K562 (cell line): ENCODE data around the gene FAM110D. TPM values are rescaled to one million over a fixed set of nuclear protein-coding genes. Genes with fewer than 3 reads are reported as not detected.
A peak's percentile ranks its signal among the peaks of the same experiment; 100 is the strongest.

Source experiments
- ATAC-seq: fragments of 200-7000 bp; cut with Tn5 transposase; 3 replicates; pipeline ENCODE4 v1.9.1; 2020; ENCODE audit warnings: moderate library complexity
- BruUV-seq: library from RNA; stranded (reverse); fragments of 400-500 nt; replicated peaks from 2 replicates; lab custom pipeline; 2021; lab: Mats Ljungman, UMichigan
- CTCF ChIA-PET: fragments of 300-600 bp; formaldehyde crosslinking; extraction: SDS; loops from one replicate; lab custom pipeline; 2021; ENCODE audit warnings: low intra/inter-chr PET ratio; lab: Yijun Ruan, JAX
- POLR2A ChIA-PET: fragments of 300-600, 350-650 bp; sonication (Branson Sonifier 250); formaldehyde crosslinking; extraction: SDS; loops from one replicate; lab custom pipeline; 2021; ENCODE audit warnings: antibody characterized with exemption, inconsistent platforms; lab: Yijun Ruan, JAX
- DNase-seq, 4 experiments: peaks; one replicate each; pipeline versions ENCODE4 v3.0.0 to v3.0.0-alpha.2; 2011 to 2018; ENCODE audit warnings: low spot score in 3 of 4, mixed read lengths in 3 of 4; ENCODE audit errors: extremely low read depth in 1 of 4
- FAIRE-seq: peaks from 2 replicates; lab custom pipeline; 2011; peaks lifted over from hg19 to GRCh38; lab: Jason Lieb, UNC
- H2AFZ ChIP-seq: 2 replicates; pipeline ENCODE4 v1.6.0; 2011; ENCODE audit warnings: low read depth, low read length, control low read depth, inconsistent platforms
- H3K27ac ChIP-seq: fragments of 200-600 bp; 3 replicates; pipeline ENCODE4 v1.8.0; 2011; ENCODE audit warnings: low read depth, mild to moderate bottlenecking, control low read depth, inconsistent platforms, low read length, moderate library complexity, mixed read lengths; ENCODE audit errors: extremely low read depth
- H3K27me3 ChIP-seq, 2 experiments: fragments of 300-600 bp in 1 of 2; 2 replicates in 1 of 2; 3 replicates in 1 of 2; pipeline versions ENCODE4 v1.6.0 to v1.8.0; 2011; ENCODE audit warnings: inconsistent platforms in 2 of 2, low read length in 2 of 2, mild to moderate bottlenecking in 1 of 2, mixed read lengths in 1 of 2, moderate library complexity in 1 of 2; ENCODE audit not compliant: control insufficient read depth in 2 of 2, insufficient read depth in 2 of 2
- H3K36me3 ChIP-seq: fragments of 300-600 bp; 3 replicates; pipeline ENCODE4 v1.8.0; 2011; ENCODE audit warnings: mild to moderate bottlenecking, low read length, inconsistent platforms; ENCODE audit not compliant: control insufficient read depth, insufficient read depth
- H3K4me1 ChIP-seq, 2 experiments: fragments of 200-600 bp in 1 of 2; replicated peaks in 1 of 2; 2 replicates in 1 of 2; 3 replicates in 1 of 2; pipeline versions ENCODE4 v1.5.1 to v1.8.0; 2011; ENCODE audit warnings: inconsistent platforms in 2 of 2, low read length in 2 of 2, mild to moderate bottlenecking in 1 of 2, mixed read lengths in 1 of 2, moderate library complexity in 1 of 2; ENCODE audit not compliant: control insufficient read depth in 2 of 2, insufficient read depth in 2 of 2
- H3K4me2 ChIP-seq: 2 replicates; pipeline ENCODE4 v1.6.1; 2011; ENCODE audit warnings: low read length, control low read depth, inconsistent platforms, mixed read lengths; ENCODE audit not compliant: insufficient read depth
- H3K4me3 ChIP-seq: fragments of 200-600 bp; sonication (generic), shearing (Covaris generic); 2 replicates; pipeline ENCODE4 v1.5.1; 2016; ENCODE audit warnings: control low read depth, inconsistent platforms
- H3K79me2 ChIP-seq: fragments of 200-600 bp; 3 replicates; pipeline ENCODE4 v1.8.0; 2011; ENCODE audit warnings: low read length, inconsistent platforms; ENCODE audit not compliant: control insufficient read depth, insufficient read depth
- H3K9ac ChIP-seq, 2 experiments: 2 replicates each; pipeline versions ENCODE4 v1.6.0 to v1.6.1; 2011; ENCODE audit warnings: low read depth in 2 of 2, low read length in 2 of 2, control low read depth in 1 of 2, inconsistent platforms in 1 of 2, mild to moderate bottlenecking in 1 of 2, mixed read lengths in 1 of 2; ENCODE audit not compliant: insufficient read depth in 1 of 2
- H3K9me1 ChIP-seq: one replicate; pipeline ENCODE4 v1.6.0; 2011; ENCODE audit warnings: inconsistent platforms, mild to moderate bottlenecking, low read length, moderate library complexity; ENCODE audit not compliant: control insufficient read depth, insufficient read depth
- H3K9me3 ChIP-seq: replicated peaks from 2 replicates; pipeline ENCODE4 v1.5.1; 2011; ENCODE audit warnings: low read depth, low read length, inconsistent platforms; ENCODE audit not compliant: control insufficient read depth, insufficient read depth
- H4K20me1 ChIP-seq: replicated peaks from 2 replicates; pipeline ENCODE4 v1.6.1; 2011; ENCODE audit warnings: low read length, inconsistent platforms, mixed read lengths; ENCODE audit not compliant: control insufficient read depth, insufficient read depth
- ASH1L ChIP-seq: fragments of 450-650 bp; IDR thresholded peaks from 2 replicates; pipeline ENCODE4 v1.6.1; 2018; ENCODE audit warnings: borderline replicate concordance, mild to moderate bottlenecking, low read depth; ENCODE audit not compliant: partially characterized antibody
- BMI1 ChIP-seq: fragments of 150-350 bp; IDR thresholded peaks from 2 replicates; pipeline ENCODE4 v1.6.1; 2014; ENCODE audit warnings: low read length
- BRCA1 ChIP-seq, 2 experiments: fragments of 450-650 bp in 1 of 2; sonication (generic) in 1 of 2; formaldehyde crosslinking in 1 of 2; IDR thresholded peaks; 2 replicates each; pipeline versions ENCODE4 v1.5.0 to v1.6.1; 2017 to 2020; ENCODE audit warnings: mild to moderate bottlenecking in 1 of 2, missing genetic modification reagents in 1 of 2
- CAMTA2 ChIP-seq: fragments of 250-450 bp; sonication (Bioruptor Pico); conservative IDR thresholded peaks from 2 replicates; pipeline ENCODE4 v1.5.1; 2022
- E2F3 ChIP-seq: fragments of 250-450 bp; sonication (Bioruptor Pico); IDR thresholded peaks from 2 replicates; pipeline ENCODE4 v1.4.0; 2020; ENCODE audit warnings: mild to moderate bottlenecking
- HMBOX1 ChIP-seq: sonication (generic); IDR thresholded peaks from 2 replicates; pipeline ENCODE4 v1.6.1; 2016
- KDM1A ChIP-seq, 2 experiments: fragments of 450-650 bp; IDR thresholded peaks; 2 replicates each; pipeline ENCODE4 v1.6.1; 2016; ENCODE audit warnings: mild to moderate bottlenecking in 2 of 2
- KLF10 ChIP-seq: fragments of 250-450 bp; sonication (Bioruptor Pico); IDR thresholded peaks from 2 replicates; pipeline ENCODE4 v1.6.1; 2021; ENCODE audit warnings: matching md5 sums
- NCOA2 ChIP-seq, 2 experiments: fragments of 450-650 bp; IDR thresholded peaks; 2 replicates each; pipeline ENCODE4 v1.6.1; 2018; ENCODE audit warnings: mild to moderate bottlenecking in 2 of 2, moderate library complexity in 1 of 2; ENCODE audit not compliant: partially characterized antibody in 2 of 2
- NCOR1 ChIP-seq: fragments of 450-650 bp; IDR thresholded peaks from 2 replicates; pipeline ENCODE4 v1.6.1; 2016; ENCODE audit warnings: mild to moderate bottlenecking, moderate library complexity
- NFIX ChIP-seq: fragments of 250-450 bp; sonication (Bioruptor Pico); IDR thresholded peaks from 2 replicates; pipeline ENCODE4 v1.4.0; 2020; ENCODE audit warnings: low read depth, mild to moderate bottlenecking, moderate library complexity
- NR3C1 ChIP-seq: sonication (generic); formaldehyde crosslinking; IDR thresholded peaks from 2 replicates; pipeline ENCODE4 v1.8.1; 2022; ENCODE audit warnings: missing genetic modification reagents
- PHF21A ChIP-seq: fragments of 450-650 bp; IDR thresholded peaks from 2 replicates; pipeline ENCODE4 v1.6.1; 2017; ENCODE audit warnings: low read depth, borderline replicate concordance
- RCOR1 ChIP-seq, 2 experiments: IDR thresholded peaks; 2 replicates each; pipeline ENCODE4 v1.6.1; 2012; ENCODE audit warnings: low read depth in 2 of 2, low read length in 2 of 2, borderline replicate concordance in 1 of 2, improper control_type of control experiment in 1 of 2
- TOE1 ChIP-seq, 2 experiments: fragments of 450-650 bp in 1 of 2; sonication (generic) in 1 of 2; formaldehyde crosslinking in 1 of 2; IDR thresholded peaks; 2 replicates each; pipeline versions ENCODE4 v1.7.1 to v1.8.0; 2016 to 2022; ENCODE audit warnings: borderline replicate concordance in 2 of 2, mild to moderate bottlenecking in 2 of 2, antibody characterized with exemption in 1 of 2, inconsistent platforms in 1 of 2, low read depth in 1 of 2, missing genetic modification reagents in 1 of 2, moderate library complexity in 1 of 2
- TRIM24 ChIP-seq, 2 experiments: fragments of 450-650 bp; IDR thresholded peaks; 2 replicates each; pipeline ENCODE4 v1.6.1; 2016
- ZFP1 ChIP-seq: fragments of 450-650 bp; formaldehyde crosslinking; IDR thresholded peaks from 2 replicates; pipeline ENCODE4 v1.4.0; 2020; ENCODE audit warnings: mild to moderate bottlenecking, mixed read lengths
- ZNF639 ChIP-seq, 2 experiments: fragments of 200-800 bp in 1 of 2; sonication (Bioruptor generic) in 1 of 2; sonication (generic) in 1 of 2; formaldehyde crosslinking in 1 of 2; IDR thresholded peaks in 1 of 2; conservative IDR thresholded peaks in 1 of 2; 2 replicates each; pipeline versions ENCODE4 v1.5.0 to v1.6.1; 2016 to 2020; ENCODE audit warnings: missing compliant biosample characterization in 1 of 2, missing genetic modification characterization in 1 of 2, missing genetic modification reagents in 1 of 2
- ZNF695 ChIP-seq: fragments of 450-650 bp; formaldehyde crosslinking; IDR thresholded peaks from 2 replicates; pipeline ENCODE4 v1.4.0; 2020; ENCODE audit warnings: mild to moderate bottlenecking, moderate library complexity
- WGBS: fragments of 100-300 bp; shearing (Covaris generic); methylation state at CpG from one replicate; pipeline ENCODE4 v1.1.6; 2016; ENCODE audit warnings: low coverage, mixed read lengths; ENCODE audit not compliant: insufficient coverage; ENCODE audit errors: missing lambda C conversion rate; 5-methylcytosine and 5-hydroxymethylcytosine counted together
- in situ Hi-C: fragments of 300-500 bp; cut with MboI; formaldehyde crosslinking; loops from 4 replicates; pipeline ENCODE4 v1.15.0; 2018; ENCODE audit warnings: inconsistent platforms, mixed read lengths
- intact Hi-C: fragments of 100-400 bp; cut with micrococcal nuclease; formaldehyde crosslinking; loops from 2 replicates; pipeline ENCODE4 v1.14.2; 2022
- polyA plus RNA-seq, 8 experiments: library from polyadenylated mRNA; depleted of rRNA in 4 of 8; stranded (reverse) in 5 of 8; unstranded in 3 of 8; fragments of >200 nt; fragmentation: Nextera tagmentation in 2 of 8; fragmentation: Illumina TruSeq in 1 of 8; extraction: Ambion mirVana in 2 of 8; extraction: Trizol in 1 of 8; gene quantifications; 2 replicates each; pipeline versions ENCODE4 v1.2.1 to v1.2.3, GENCODE V29; 2011 to 2014; ENCODE audit warnings: inconsistent platforms in 1 of 8, missing spikeins in 1 of 8
- total RNA-seq, 7 experiments: library from RNA; depleted of rRNA in 6 of 7; stranded (reverse); fragments of >200 nt in 6 of 7; fragmentation: Illumina TruSeq in 2 of 7; extraction: Trizol in 2 of 7; gene quantifications; 2 replicates each; pipeline versions ENCODE4 v1.2.1 to v1.2.3, GENCODE V29; 2011 to 2021; ENCODE audit warnings: low replicate concordance in 1 of 7

The FAM110D gene
- total and polyA plus RNA-seq, 9 of the 15 experiments (the other 6 are each of a cell fraction or from before 2014, with no cell fraction given): 0.04 to 1.1 (median 0.33) TPM

GRCh38 chr1:26164861-26165842 is 6.3 kb downstream of the FAM110D start:
- Histone ChIP-seq H3K9ac (peak overlapping the region in 1 of 2 experiments; percentile 90; a peak in 1 of 4 replicates), H3K27me3 (no peaks in the 10 kb centered on the region), H3K4me1 (peaks cover 32 to 51% of the 10 kb centered on the region in 2 experiments), H3K4me2 (no peak overlapping the region), H3K9me3 (no peaks in the 10 kb centered on the region), H3K4me3 (no peak overlapping the region), H3K9me1 (no peaks in the 10 kb centered on the region), H3K79me2 (peaks cover 5% of the 10 kb centered on the region), H3K27ac (no peak overlapping the region), H3K36me3 (no peaks in the 10 kb centered on the region; the same call in 2 of the 3 replicates), H4K20me1 (no peaks in the 10 kb centered on the region), H2AFZ (peak overlapping the region; percentile 71)
- FAIRE-seq: no peak
- intact Hi-C loops: no loop called here
- 54% methylated on average over 17 of the region's 19 CpGs for WGBS
- CTCF ChIA-PET: interaction anchor here (0.8 to 2.5 kb wide), 6 partner anchors 60 to 270 kb away, joined by 3 to 20 read pairs (median 8); partner anchors contain the start of gene CEP85
- POLR2A ChIA-PET: interaction anchor here (0.6 to 1.1 kb wide), 6 partner anchors 9 to 124 kb away, joined by 3 to 7 read pairs (median 3); partner anchors contain the start of gene SLC30A2
- DNase-seq: no peak
- no TSS peak for BruUV-seq
- ATAC-seq: no peak
- in situ Hi-C loops: no loop called here
- TF ChIP-seq PHF21A (no peak), NCOR1 (no peak), BRCA1 (IDR thresholded peaks at IDR 0.05) (no peak), BRCA1 (CRISPR knock-in tag; IDR thresholded peaks at IDR 0.05) (no peak), ZNF639 (CRISPR knock-in tag; conservative IDR thresholded peaks at IDR 0.05 in 1 of 2, IDR thresholded peaks at IDR 0.05 in 1 of 2) (no peak), CAMTA2 (CRISPR knock-in tag) (no peak), KLF10 (CRISPR knock-in tag) (no peak), TRIM24 (IDR thresholded peaks at IDR 0.05) (no peak), KDM1A (IDR thresholded peaks at IDR 0.05) (peak; percentile 25 to 44; a peak in 3 of 4 replicates), ZFP1 (CRISPR knock-in tag) (no peak), RCOR1 (IDR thresholded peaks at IDR 0.05; ENCODE audit: borderline replicate concordance in 1 of 2, low read depth in 2 of 2, low read length in 2 of 2) (peak in 1 of 2 experiments; percentile 68; a peak in 1 of 4 replicates), E2F3 (CRISPR knock-in tag) (no peak), NR3C1 (CRISPR knock-in tag) (no peak), ZNF695 (CRISPR knock-in tag) (no peak), NCOA2 (IDR thresholded peaks at IDR 0.05; ENCODE audit: partially characterized antibody in 2 of 2) (no peak), ASH1L (no peak), NFIX (no peak), BMI1 (no peak), TOE1 (IDR thresholded peaks at IDR 0.05; ENCODE audit: borderline replicate concordance) (no peak), TOE1 (CRISPR knock-in tag; IDR thresholded peaks at IDR 0.05; ENCODE audit: borderline replicate concordance, low read depth) (no peak), HMBOX1 (no peak)
